Medulla oblongata (tissue), 1 donor: ENCODE measurements around the gene MCHR1.
A peak's percentile ranks its signal among the peaks of the same experiment; 100 is the strongest.
"Not testable (repeated sequence)": the region's sequence is repeated elsewhere in the genome, so short reads cannot be mapped to it uniquely, and the experiment has no call there.

ENCODE experiments used
- DNase-seq: peaks from one replicate; pipeline ENCODE4 v3.0.0-alpha.2; 2015; ENCODE audit errors: extremely low spot score

The MCHR1 gene

DNA sequence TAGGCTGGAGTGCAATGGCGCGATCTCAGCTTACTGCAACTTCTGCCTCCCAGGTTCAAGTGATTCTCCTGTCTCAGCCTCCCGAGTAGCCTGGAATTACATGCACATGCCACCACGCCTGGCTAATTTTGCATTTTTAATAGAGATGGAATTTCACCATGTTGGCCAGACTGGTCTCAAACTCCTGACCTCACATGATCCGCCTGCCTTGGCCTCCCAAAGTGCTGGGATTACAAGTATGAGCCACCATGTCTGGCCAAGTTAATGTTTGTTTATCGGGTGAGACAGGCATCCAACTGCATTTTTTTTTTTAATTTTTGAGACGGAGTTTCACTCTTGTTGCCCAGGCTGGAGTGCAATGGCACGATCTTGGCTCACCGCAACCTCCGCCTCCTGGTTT lies 22.6 kb upstream of the MCHR1 start:
- not testable (repeated sequence) for DNase-seq

- no peak for DNase-seq
These were observed 20.1 kb upstream of the MCHR1 start for GRCh38 chr22:40659166-40659565.

DNA sequence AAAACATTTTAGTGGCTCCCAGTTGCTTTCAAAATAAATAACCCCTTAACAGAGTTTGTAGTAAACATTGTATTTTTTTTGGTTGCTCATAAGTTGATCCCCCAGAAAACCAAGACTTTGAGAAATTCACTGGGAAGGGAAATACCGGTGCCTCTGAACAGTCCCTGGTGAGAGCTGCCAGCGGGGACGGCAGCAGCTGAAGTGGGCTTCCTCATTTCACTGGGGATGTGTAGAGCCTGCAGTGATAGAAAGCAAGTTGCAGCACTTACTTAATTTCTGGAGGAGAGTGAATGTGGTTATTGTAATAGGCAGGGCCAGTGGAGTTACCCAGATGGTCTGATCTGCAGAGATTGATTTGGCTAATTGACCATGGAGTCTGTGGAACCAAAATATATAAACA lies 18.6 kb upstream of the MCHR1 start:
- DNase-seq = no peak

DNA sequence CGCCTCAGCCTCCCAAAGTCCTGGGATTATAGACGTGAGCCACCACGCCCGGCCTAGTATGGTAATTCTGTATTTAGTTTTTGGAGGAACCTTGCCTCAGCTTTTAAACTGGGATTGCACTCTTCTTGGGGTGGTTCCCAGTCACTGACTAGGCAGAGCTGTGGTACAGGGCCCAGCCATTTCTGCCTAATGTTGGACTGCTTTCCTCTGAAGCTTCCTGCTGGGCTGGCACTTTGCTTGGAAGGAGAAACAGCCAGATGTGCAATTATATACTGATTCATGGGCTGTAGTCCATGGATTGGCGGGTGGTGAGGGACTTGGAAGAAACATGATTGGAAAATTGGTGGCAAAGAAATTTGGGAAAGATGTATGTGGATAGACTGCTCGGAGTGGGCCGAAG lies 17.6 kb upstream of the MCHR1 start:
- DNase-seq = no peak

DNA sequence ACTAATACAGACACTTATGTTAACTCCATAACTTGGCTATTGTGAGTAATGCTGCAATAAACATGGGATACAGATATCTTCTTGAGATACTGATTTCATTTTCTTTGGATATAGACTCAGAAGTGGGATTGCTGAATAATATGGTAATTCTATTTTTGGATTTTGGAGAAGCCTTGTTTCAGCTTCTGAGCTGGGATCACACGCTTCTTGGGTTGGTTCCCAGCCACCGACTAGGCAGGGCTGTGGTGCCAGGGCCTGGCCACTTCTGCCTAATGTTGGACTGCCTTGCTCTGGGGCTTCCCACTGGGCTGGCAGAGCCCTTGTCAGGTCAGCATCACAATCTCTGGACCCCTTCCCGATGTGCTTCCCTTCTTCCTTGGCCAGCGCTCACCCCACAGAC lies 14.0 kb upstream of the MCHR1 start:
- peak; percentile 67 for DNase-seq

- DNase-seq = peak; percentile 75
These were observed 13.0 kb upstream of the MCHR1 start for GRCh38 chr22:40666151-40666848.

- no peak for DNase-seq
These were observed 10.5 kb upstream of the MCHR1 start for GRCh38 chr22:40668611-40669411.

- DNase-seq = no peak
These were observed 9.2 kb upstream of the MCHR1 start for GRCh38 chr22:40670058-40670457.

GRCh38 chr22:40671369-40671768 lies 7.9 kb upstream of the MCHR1 start:
- no peak for DNase-seq

DNA sequence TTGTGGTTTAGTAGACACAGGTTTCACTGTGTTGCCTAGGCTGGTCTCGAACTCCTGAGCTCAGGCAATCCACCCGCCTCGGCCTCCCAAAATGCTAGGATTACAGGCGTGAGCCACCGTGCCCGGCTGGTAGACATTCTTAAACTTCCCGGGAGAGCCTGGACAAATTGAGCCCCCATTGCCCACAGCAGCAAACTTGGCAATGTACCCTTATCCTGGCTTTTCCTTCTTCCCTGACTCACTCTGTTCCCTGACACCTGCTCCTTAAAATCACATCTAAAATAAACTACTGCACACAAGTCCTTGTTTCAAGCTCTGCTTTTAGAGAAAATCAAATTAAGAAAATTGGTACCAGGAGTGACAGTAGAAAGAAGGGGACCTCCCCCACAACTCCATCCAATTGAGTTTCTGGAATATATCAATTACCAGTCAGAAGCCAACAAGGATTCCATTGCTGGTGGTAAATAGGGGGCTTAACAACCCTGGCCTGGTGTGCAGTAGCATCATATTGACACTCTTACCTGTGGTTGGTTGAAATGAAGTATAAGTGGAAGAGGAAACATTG lies 7.4 kb upstream of the MCHR1 start:
- DNase-seq = no peak

- DNase-seq = no peak
These were observed 6.3 kb upstream of the MCHR1 start for GRCh38 chr22:40673017-40673416.

GRCh38 chr22:40674274-40674673 lies 5.0 kb upstream of the MCHR1 start:
- no peak for DNase-seq

DNA sequence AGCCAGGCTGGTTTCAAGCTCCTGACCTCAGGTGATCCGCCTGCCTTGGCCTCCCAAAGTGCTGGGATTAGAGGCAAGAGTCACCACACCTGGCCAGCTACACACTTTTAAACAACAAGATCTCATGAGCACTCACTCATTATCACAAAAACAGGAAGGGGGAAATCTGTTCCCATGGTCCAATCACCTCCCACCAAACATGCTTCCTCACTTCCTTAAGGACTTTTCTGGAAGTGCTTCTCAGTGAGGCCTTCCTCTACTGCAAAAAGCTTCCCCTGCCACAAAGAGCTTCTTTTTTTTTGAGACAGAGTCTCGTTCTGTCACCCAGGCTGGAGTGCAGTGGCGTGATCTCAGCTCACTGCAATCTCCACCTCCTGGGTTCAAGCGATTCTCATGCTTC lies 3.1 kb upstream of the MCHR1 start:
- DNase-seq = not testable (repeated sequence)

DNA sequence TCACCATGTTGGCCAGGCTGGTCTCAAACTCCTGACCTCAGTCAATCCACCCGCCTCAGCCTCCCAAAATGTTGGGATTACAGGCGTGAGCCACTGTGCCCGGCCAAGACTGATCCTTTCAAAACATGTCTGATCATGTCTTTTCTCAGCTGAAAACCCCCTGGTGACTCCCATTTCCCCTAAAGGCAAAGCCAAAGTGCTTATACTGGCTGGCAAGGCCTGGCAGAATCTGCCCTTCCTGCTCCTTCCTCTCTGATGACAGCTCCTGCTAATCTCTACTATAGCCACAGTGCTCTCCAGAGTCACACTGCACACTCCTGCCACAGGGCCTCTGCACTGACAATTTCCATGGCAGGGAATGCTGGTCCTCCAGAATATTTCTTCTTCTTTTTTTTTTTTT lies 2.6 kb upstream of the MCHR1 start:
- DNase-seq = no peak

- DNase-seq = no peak
These were observed 613 bp upstream of the MCHR1 start for GRCh38 chr22:40678493-40679248.

GRCh38 chr22:40679964-40680818 lies 907 bp downstream of the MCHR1 start:
- DNase-seq = no peak

- no peak for DNase-seq
These were observed 1.5 kb downstream of the MCHR1 start for GRCh38 chr22:40680819-40681183.

DNA sequence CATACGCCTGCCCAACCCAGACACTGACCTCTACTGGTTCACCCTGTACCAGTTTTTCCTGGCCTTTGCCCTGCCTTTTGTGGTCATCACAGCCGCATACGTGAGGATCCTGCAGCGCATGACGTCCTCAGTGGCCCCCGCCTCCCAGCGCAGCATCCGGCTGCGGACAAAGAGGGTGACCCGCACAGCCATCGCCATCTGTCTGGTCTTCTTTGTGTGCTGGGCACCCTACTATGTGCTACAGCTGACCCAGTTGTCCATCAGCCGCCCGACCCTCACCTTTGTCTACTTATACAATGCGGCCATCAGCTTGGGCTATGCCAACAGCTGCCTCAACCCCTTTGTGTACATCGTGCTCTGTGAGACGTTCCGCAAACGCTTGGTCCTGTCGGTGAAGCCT lies 2.2 kb downstream of the MCHR1 start:
- DNase-seq = no peak

- DNase-seq = no peak
These were observed 5.4 kb downstream of the MCHR1 start for GRCh38 chr22:40684728-40685127.

DNA sequence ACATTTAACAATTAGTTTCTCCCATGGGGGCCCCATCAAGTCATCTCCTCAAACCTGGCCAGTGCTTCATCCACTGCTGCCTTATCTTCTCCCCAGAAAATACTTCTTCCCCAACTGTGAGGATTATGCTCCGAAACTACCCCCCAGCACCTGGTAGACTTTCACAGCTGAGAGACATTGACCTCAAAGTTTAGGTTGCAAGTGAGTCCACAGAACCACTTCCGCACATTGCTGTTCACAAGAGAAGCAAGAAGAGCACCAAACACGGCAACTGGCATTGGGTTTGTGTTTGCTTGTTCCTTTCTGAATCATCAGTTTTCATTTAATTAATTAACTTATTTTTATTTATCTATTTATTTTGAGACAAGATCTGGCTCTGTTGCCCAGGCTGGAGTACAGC lies 6.1 kb downstream of the MCHR1 start:
- no peak for DNase-seq

- DNase-seq = no peak
These were observed 8.4 kb downstream of the MCHR1 start for GRCh38 chr22:40687706-40688105.
